Stimulated activated CD8-positive, alpha-beta memory T cell treated with anti-CD3 and anti-CD28 coated beads, Interleukin-15, amount 100 ng/mL, for 48 hours (primary cell): ENCODE data around the gene PRRC2A.

ENCODE experiments used
- DNase-seq, 2 donors: peaks; one replicate each; pipeline ENCODE4 v3.0.0-alpha.2; 2020; ENCODE audit warnings: low read depth in 2 of 2

The PRRC2A gene

GRCh38 chr6:31665501-31666336, 45.2 kb downstream of the PRRC2A start, which contains the start of gene CSNK2B:
Gene CSNK2B (plus strand): TSS chr6:31666080. CDS start chr6:31666832, 752 bp downstream.
- peak; percentile 97 to 98 for DNase-seq

- DNase-seq: no peak
Measured at GRCh38 chr6:31666337-31666965, 45.9 kb downstream of the PRRC2A start.

- no peak for DNase-seq
Measured at GRCh38 chr6:31669676-31670075, 49.2 kb downstream of the PRRC2A start, which contains the start of gene LY6G5B. Gene LY6G5B (plus strand): TSS chr6:31669976. CDS start chr6:31670951, 975 bp downstream.

GRCh38 chr6:31676322-31676903, 55.9 kb downstream of the PRRC2A start:
- no peak for DNase-seq

GRCh38 chr6:31676904-31677303, 56.4 kb downstream of the PRRC2A start:
- no peak for DNase-seq

- no peak for DNase-seq
Measured at GRCh38 chr6:31677955-31678354, 57.4 kb downstream of the PRRC2A start.

GRCh38 chr6:31680226-31681134, 60.0 kb downstream of the PRRC2A start, which contains the start of gene LY6G5C:
Gene LY6G5C (minus strand): TSS chr6:31681067. CDS start chr6:31680373, 694 bp downstream.
- DNase-seq: peak; percentile 34 to 43

GRCh38 chr6:31681135-31681671, 60.7 kb downstream of the PRRC2A start:
- DNase-seq: peak in 1 of 2 donors; percentile 31

- no peak for DNase-seq
Measured at GRCh38 chr6:31683591-31683990, 63.1 kb downstream of the PRRC2A start.

GRCh38 chr6:31686483-31686882, 66.0 kb downstream of the PRRC2A start:
- DNase-seq: no peak

GRCh38 chr6:31687321-31687720, 66.8 kb downstream of the PRRC2A start:
- DNase-seq: no peak
